Thyroid gland (tissue), 4 donors: Measurements from ENCODE around the gene SCP2. TPM values are rescaled to one million over a fixed set of nuclear protein-coding genes. Genes with fewer than 3 reads are reported as not detected.
"Not testable (repeated sequence)": the region's sequence is repeated elsewhere in the genome, so short reads cannot be mapped to it uniquely, and the experiment has no call there.

Experiments
- DNase-seq, 2 donors: peaks; one replicate each; pipeline ENCODE4 v3.0.0-alpha.2; 2019
- H3K27ac ChIP-seq, 3 donors: fragments of 200-600 bp; sonication (generic); 1 replicate in 2 of 3; 2 replicates in 1 of 3; pipeline ENCODE4 v1.5.1; 2016 to 2019; ENCODE audit warnings: mild to moderate bottlenecking in 1 of 3, moderate library complexity in 1 of 3
- H3K27me3 ChIP-seq: fragments of 200-600 bp; sonication (generic); one replicate; pipeline ENCODE4 v1.5.1; 2019
- H3K36me3 ChIP-seq, 2 donors: fragments of 200-600 bp; sonication (generic); one replicate each; pipeline ENCODE4 v1.5.1; 2016 to 2019
- H3K4me1 ChIP-seq, 2 donors: fragments of 200-600 bp; sonication (generic); one replicate each; pipeline ENCODE4 v1.5.1; 2017 to 2019
- H3K4me3 ChIP-seq, 3 donors: fragments of 200-600 bp; sonication (generic); replicated peaks in 1 of 3; 1 replicate in 2 of 3; 2 replicates in 1 of 3; pipeline ENCODE4 v1.5.1; 2016; ENCODE audit warnings: mild to moderate bottlenecking in 1 of 3
- H3K9me3 ChIP-seq: fragments of 200-600 bp; sonication (generic); one replicate; pipeline ENCODE4 v1.5.1; 2017
- POLR2A ChIP-seq, 2 donors: fragments of 450-650 bp; IDR thresholded peaks; one replicate each; pipeline ENCODE4 v1.6.1; 2017; ENCODE audit warnings: antibody characterized with exemption in 2 of 2, mild to moderate bottlenecking in 2 of 2, moderate library complexity in 1 of 2
- WGBS, 2 donors: methylation state at CpG; one replicate each; pipeline ENCODE4 v1.1.5; 2017; 5-methylcytosine and 5-hydroxymethylcytosine counted together
- intact Hi-C: fragments of 100-400 bp; cut with DNase I; formaldehyde crosslinking; loops from one replicate; pipeline ENCODE4 v1.15.1; 2023
- total RNA-seq, 4 donors: library from RNA; depleted of rRNA; stranded (reverse); fragments of >200 nt; gene quantifications; one replicate each; pipeline ENCODE4 v1.2.3, GENCODE V29; 2016
- TF ChIP-seq, protein P1 (sequence below), 6 experiments: fragments of 200-600 bp in 3 of 6; fragments of 450-650 bp in 3 of 6; sonication (generic) in 3 of 6; IDR thresholded peaks; one replicate each; pipeline ENCODE4 v1.5.1; 2016 to 2019; ENCODE audit warnings: antibody characterized with exemption in 6 of 6, mild to moderate bottlenecking in 2 of 6, inconsistent platforms in 1 of 6, moderate library complexity in 1 of 6

SCP2 gene
- total RNA-seq, 4 donors from 2014 or later = 114 to 181 (median 164) TPM

DNA sequence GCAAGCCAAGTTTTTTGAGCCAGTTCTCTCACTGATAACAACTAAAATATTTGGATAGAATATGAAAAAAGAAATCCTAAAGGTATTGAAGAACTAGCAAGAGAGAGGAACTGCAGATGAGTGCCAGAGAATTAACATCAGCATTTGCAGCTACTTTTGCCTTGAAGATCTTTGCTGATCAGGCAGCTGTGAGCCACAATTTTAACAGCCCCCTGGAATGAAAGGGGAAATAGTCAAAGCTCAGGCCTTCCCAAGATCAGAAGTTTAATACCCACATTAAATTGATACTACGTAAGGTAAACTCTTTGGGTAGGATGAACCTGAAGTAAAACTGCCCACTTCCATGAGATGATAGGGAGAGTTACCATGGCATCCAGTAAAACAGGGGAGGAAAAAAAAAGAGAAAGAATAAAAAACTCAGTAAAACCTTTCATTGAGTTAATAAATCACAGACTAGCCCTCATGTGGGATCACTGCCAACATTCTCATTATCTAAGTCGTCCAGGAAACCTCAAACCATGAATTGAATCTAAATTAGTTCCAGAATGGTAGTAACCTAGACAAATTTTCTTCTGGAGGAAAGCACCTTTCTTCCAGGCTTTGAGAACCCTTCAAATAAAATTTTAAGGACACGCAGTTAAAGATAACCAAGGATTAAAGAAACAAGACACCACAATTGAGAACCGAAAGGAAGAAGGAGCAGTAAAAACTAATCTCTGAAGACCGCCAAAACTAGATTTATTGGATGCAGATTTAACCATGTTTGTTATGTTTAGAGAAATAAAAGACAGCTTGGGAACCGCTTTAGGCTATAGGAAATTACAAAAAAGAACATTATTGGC is 28.3 kb downstream of the SCP2 start:
- TF ChIP-seq, protein P1, sequence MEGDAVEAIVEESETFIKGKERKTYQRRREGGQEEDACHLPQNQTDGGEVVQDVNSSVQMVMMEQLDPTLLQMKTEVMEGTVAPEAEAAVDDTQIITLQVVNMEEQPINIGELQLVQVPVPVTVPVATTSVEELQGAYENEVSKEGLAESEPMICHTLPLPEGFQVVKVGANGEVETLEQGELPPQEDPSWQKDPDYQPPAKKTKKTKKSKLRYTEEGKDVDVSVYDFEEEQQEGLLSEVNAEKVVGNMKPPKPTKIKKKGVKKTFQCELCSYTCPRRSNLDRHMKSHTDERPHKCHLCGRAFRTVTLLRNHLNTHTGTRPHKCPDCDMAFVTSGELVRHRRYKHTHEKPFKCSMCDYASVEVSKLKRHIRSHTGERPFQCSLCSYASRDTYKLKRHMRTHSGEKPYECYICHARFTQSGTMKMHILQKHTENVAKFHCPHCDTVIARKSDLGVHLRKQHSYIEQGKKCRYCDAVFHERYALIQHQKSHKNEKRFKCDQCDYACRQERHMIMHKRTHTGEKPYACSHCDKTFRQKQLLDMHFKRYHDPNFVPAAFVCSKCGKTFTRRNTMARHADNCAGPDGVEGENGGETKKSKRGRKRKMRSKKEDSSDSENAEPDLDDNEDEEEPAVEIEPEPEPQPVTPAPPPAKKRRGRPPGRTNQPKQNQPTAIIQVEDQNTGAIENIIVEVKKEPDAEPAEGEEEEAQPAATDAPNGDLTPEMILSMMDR (IDR thresholded peaks at IDR 0.05) = no peak
- no peak for TF ChIP-seq POLR2A (IDR thresholded peaks at IDR 0.05)
- DNase-seq = no peak
- Histone ChIP-seq H3K9me3 (no peaks in the 10 kb centered on the region), H3K4me1 (no peaks in the 10 kb centered on the region), H3K27me3 (no peaks in the 10 kb centered on the region), H3K36me3 (no peaks in the 10 kb centered on the region), H3K4me3 (no peak overlapping the region), H3K27ac (no peak overlapping the region)
- 58 to 66% methylated on average over 6 of the region's 6 CpGs for WGBS, 2 donors
- intact Hi-C loops = no loop called here

DNA sequence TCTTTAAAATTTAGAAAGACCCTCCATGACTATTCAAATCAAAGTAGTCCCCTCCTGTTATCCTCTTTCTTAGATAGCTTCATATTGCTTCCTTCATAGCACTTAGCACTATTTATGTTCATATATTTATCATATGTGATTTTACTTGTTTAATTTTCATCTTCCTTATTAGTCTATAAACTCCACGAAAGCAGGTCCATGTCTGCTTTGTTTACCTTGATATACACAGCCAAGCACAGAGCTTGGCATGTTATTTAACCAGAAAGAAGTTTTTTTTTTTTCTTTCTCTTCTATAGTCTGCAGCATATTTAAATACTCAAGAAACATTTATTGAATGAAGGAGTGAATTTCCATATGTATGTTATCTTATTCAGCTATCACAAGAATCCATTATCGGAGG is 36.0 kb downstream of the SCP2 start:
- DNase-seq = no peak
- Histone ChIP-seq H3K27me3 (no peaks in the 10 kb centered on the region), H3K27ac (no peak overlapping the region), H3K4me1 (no peaks in the 10 kb centered on the region), H3K4me3 (no peak overlapping the region), H3K36me3 (no peaks in the 10 kb centered on the region), H3K9me3 (no peaks in the 10 kb centered on the region)
- TF ChIP-seq, protein P1 (IDR thresholded peaks at IDR 0.05) = no peak
- TF ChIP-seq POLR2A (IDR thresholded peaks at IDR 0.05) = no peak
- WGBS, 2 donors = 89% methylated on average over 2 of the region's 2 CpGs
- intact Hi-C loops = no loop called here

DNA sequence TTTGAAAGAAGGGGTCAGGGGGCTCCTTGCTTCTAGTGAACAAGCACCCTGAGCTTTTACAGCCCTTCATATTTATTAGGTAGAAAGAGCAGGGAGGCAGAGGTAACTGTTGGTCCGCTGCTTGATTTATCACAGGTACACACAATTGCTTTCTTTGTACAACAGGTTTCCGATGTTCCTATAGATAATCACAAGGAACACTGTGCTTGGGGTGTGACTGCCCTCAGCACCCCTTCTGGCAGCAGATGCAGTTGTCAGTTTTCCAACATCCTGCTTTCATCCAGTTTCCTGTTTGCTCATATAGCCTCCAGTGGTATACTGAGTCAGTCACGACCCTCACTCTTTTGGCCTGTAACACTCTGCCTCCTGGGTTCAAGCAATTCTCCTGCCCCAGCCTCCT is 40.6 kb downstream of the SCP2 start:
- no peak overlapping the region for H3K4me3 ChIP-seq
- no peaks in the 10 kb centered on the region for H3K27me3 ChIP-seq
- no peak overlapping the region for H3K27ac ChIP-seq
- no peaks in the 10 kb centered on the region for H3K4me1 ChIP-seq
- H3K9me3 ChIP-seq = no peaks in the 10 kb centered on the region
- TF ChIP-seq, protein P1 (IDR thresholded peaks at IDR 0.05) = no peak
- no peak for TF ChIP-seq POLR2A (IDR thresholded peaks at IDR 0.05)
- no peaks in the 10 kb centered on the region for H3K36me3 ChIP-seq
- DNase-seq = no peak
- intact Hi-C loops = no loop called here
- 82 to 88% methylated on average over 3 of the region's 3 CpGs for WGBS, 2 donors

DNA sequence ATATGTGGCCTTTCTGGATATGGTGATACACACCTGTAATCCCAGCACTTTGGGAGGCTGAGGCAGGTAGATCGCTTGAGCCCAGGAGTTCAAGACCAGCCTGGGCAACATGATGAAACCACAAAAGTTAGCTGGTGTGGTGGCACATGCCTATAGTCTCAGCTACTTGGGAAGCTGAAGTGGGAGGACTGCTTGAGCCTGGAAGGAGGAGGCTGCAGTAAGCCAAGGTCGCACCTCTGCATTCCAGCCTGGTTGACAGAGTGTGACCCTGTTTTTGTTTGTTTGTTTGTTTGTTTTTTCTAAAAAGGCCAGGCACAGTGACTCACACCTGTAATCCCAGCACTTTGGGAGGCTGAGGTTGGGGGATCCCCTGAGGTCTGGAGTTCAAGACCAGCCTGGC is 42.2 kb downstream of the SCP2 start:
- H3K4me3 ChIP-seq, H3K36me3 ChIP-seq, H3K9me3 ChIP-seq, DNase-seq, H3K4me1 ChIP-seq, intact Hi-C loops, H3K27me3 ChIP-seq, H3K27ac ChIP-seq: not testable (repeated sequence)
- 94 to 96% methylated on average over 2 of the region's 2 CpGs for WGBS, 2 donors

DNA sequence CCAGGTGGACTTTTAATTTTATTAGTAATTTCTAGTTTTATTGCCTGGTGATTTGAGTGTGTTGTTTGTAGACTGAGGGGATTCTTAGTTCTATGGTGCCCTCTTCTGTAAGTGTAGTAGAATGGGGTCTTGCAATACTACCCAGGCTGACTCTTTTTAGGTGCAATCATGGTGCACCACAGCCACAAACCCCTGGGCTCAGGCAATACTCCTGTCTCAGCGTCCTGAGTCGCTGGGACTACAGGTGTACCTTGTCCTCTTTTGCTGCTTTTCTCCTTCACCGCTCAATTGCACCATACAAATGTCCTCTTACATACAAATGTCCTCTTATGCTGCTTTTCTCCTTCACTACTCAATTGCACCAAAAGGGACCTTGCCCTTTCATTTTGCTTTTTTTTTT is 43.1 kb downstream of the SCP2 start:
- no peak for DNase-seq
- Histone ChIP-seq H3K27ac (no peak overlapping the region), H3K9me3 (no peaks in the 10 kb centered on the region), H3K4me1 (no peaks in the 10 kb centered on the region), H3K36me3 (no peaks in the 10 kb centered on the region), H3K4me3 (no peak overlapping the region), H3K27me3 (no peaks in the 10 kb centered on the region)
- intact Hi-C loops = no loop called here
- TF ChIP-seq POLR2A (IDR thresholded peaks at IDR 0.05) = no peak
- TF ChIP-seq, protein P1 (IDR thresholded peaks at IDR 0.05) = peak in 2 of 6 experiments; percentile 16 to 20
- 72 to 80% methylated on average over 3 of the region's 3 CpGs for WGBS, 2 donors
